Measurements from ENCODE around the gene GRIPAP1.

DNA sequence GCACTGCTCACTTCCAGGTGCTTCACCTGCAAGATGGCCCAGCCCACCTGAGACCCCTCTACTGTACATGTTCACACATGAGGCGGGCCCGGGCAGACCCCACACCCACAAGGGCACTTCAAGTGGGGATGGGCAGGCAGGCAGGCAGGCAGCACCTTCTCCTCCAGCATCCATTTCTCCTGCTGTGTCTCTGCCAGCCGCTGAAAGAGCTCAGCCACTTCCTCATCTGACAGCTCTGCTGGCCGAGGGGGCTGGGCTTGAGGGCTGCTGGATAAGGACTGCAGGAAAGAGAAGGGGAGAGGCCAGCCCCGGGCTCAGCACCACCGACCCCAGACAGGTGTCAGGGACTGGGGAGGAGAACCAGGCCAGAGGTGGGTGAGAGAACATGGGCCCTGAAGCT lies 26.0 kb downstream of the GRIPAP1 start:
- TF ChIP-seq, protein P1, sequence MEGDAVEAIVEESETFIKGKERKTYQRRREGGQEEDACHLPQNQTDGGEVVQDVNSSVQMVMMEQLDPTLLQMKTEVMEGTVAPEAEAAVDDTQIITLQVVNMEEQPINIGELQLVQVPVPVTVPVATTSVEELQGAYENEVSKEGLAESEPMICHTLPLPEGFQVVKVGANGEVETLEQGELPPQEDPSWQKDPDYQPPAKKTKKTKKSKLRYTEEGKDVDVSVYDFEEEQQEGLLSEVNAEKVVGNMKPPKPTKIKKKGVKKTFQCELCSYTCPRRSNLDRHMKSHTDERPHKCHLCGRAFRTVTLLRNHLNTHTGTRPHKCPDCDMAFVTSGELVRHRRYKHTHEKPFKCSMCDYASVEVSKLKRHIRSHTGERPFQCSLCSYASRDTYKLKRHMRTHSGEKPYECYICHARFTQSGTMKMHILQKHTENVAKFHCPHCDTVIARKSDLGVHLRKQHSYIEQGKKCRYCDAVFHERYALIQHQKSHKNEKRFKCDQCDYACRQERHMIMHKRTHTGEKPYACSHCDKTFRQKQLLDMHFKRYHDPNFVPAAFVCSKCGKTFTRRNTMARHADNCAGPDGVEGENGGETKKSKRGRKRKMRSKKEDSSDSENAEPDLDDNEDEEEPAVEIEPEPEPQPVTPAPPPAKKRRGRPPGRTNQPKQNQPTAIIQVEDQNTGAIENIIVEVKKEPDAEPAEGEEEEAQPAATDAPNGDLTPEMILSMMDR (IDR thresholded peaks at IDR 0.05), result no peak
- no peak for TF ChIP-seq EP300 (IDR thresholded peaks at IDR 0.05)
